Measurements from ENCODE around the gene MBD5. TPM values are rescaled to one million over a fixed set of nuclear protein-coding genes. Genes with fewer than 3 reads are reported as not detected.

MBD5 gene
- total and polyA plus RNA-seq, 2 of the 4 experiments (the other 2 are of a cell fraction): 9.8 to 14.2 TPM

DNA sequence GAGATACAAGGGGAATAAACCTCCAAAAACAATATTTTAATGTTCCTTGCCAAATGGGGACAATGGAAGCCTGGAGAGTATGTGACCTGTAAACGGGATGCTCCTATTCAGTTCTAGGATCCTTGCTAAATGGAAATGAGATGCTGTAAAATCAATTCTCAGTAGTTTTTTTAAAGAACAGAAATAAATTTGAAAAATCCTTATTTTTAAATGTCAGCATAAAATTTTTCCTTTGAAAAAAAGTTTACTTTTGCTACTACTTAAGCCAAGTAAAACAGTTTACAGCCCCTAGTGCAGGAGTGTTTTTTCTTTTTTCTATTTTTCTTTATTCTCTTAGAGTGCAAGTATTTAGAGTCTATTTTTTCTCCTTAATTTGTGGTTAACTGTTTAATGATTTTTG is 158.8 kb downstream of the MBD5 start:
- Histone ChIP-seq H3K9me1 (ENCODE audit: insufficient read depth, low read length) (peaks cover 3% of the 10 kb centered on the region; the same call in 1 of the 2 replicates), H2BK15ac (ENCODE audit: low read depth, low read length) (no peak overlapping the region), H4K5ac (ENCODE audit: low read depth, low read length) (no peak overlapping the region), H3K18ac (ENCODE audit: low read depth, low read length) (no peak overlapping the region), H2AK5ac (ENCODE audit: low read depth, low read length) (no peak overlapping the region), H2BK120ac (ENCODE audit: low read depth, low read length) (no peak overlapping the region), H3K9ac (ENCODE audit: low read depth, low read length) (no peak overlapping the region), H3K27ac (ENCODE audit: insufficient read depth, low read length) (no peak overlapping the region), H3K4me2 (ENCODE audit: low read depth, low read length) (no peak overlapping the region), H3K36me3 (ENCODE audit: control insufficient read depth, insufficient read depth, low read length) (peaks cover 8% of the 10 kb centered on the region), H3K4me1 (ENCODE audit: control insufficient read depth, insufficient read depth, low read length) (no peaks in the 10 kb centered on the region), H4K8ac (ENCODE audit: low read depth in 2 of 2, low read length in 2 of 2) (no peak overlapping the region), H3K9me3 (ENCODE audit: control insufficient read depth, insufficient read depth, low read length) (no peaks in the 10 kb centered on the region), H4K91ac (ENCODE audit: insufficient read depth, low read depth, low read length) (no peak overlapping the region), H3K4me3 (ENCODE audit: insufficient read depth, low read depth, low read length) (no peak overlapping the region), H3K23ac (ENCODE audit: low read depth, low read length) (no peak overlapping the region), H2AK9ac (replicated peaks; ENCODE audit: low read depth, low read length, poor library complexity) (no peak overlapping the region), H3K4ac (ENCODE audit: low read depth, low read length) (no peak overlapping the region), H3K79me1 (ENCODE audit: low read depth in 1 of 2, low read length in 2 of 2) (no peaks in the 10 kb centered on the region; a peak in 1 of 4 replicates), H2BK5ac (ENCODE audit: low read depth, low read length, poor library complexity, severe bottlenecking) (no peak overlapping the region), H3K27me3 (ENCODE audit: control insufficient read depth, insufficient read depth, low read length) (no peaks in the 10 kb centered on the region), H4K20me1 (ENCODE audit: insufficient read depth, low read length) (no peaks in the 10 kb centered on the region), H2AFZ (replicated peaks; ENCODE audit: low read length, poor library complexity) (no peak overlapping the region), H3K14ac (replicated peaks; ENCODE audit: low read depth, low read length) (no peak overlapping the region), H2BK20ac (ENCODE audit: low read depth, low read length) (no peak overlapping the region), H3K56ac (ENCODE audit: extremely low read depth, insufficient read depth, low read length) (no peak overlapping the region)
- no TSS peak for BruUV-seq (replicated peaks)
- WGBS, 2 experiments (ENCODE audit: extremely low coverage in 2 of 2, insufficient read length in 1 of 2): no CpG with 5 or more reads among the region's 1 CpG
- TF ChIP-seq, protein P1, sequence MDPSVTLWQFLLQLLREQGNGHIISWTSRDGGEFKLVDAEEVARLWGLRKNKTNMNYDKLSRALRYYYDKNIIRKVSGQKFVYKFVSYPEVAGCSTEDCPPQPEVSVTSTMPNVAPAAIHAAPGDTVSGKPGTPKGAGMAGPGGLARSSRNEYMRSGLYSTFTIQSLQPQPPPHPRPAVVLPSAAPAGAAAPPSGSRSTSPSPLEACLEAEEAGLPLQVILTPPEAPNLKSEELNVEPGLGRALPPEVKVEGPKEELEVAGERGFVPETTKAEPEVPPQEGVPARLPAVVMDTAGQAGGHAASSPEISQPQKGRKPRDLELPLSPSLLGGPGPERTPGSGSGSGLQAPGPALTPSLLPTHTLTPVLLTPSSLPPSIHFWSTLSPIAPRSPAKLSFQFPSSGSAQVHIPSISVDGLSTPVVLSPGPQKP (IDR thresholded peaks at IDR 0.05; ENCODE audit: borderline replicate concordance, low read depth, low read length): no peak
- TF ChIP-seq, protein P2, sequence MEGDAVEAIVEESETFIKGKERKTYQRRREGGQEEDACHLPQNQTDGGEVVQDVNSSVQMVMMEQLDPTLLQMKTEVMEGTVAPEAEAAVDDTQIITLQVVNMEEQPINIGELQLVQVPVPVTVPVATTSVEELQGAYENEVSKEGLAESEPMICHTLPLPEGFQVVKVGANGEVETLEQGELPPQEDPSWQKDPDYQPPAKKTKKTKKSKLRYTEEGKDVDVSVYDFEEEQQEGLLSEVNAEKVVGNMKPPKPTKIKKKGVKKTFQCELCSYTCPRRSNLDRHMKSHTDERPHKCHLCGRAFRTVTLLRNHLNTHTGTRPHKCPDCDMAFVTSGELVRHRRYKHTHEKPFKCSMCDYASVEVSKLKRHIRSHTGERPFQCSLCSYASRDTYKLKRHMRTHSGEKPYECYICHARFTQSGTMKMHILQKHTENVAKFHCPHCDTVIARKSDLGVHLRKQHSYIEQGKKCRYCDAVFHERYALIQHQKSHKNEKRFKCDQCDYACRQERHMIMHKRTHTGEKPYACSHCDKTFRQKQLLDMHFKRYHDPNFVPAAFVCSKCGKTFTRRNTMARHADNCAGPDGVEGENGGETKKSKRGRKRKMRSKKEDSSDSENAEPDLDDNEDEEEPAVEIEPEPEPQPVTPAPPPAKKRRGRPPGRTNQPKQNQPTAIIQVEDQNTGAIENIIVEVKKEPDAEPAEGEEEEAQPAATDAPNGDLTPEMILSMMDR (conservative IDR thresholded peaks at IDR 0.05; ENCODE audit: low read depth, low read length): no peak
- no peak for TF ChIP-seq BHLHE40 (IDR thresholded peaks at IDR 0.05; ENCODE audit: low read depth, low read length)
- TF ChIP-seq RAD21 (IDR thresholded peaks at IDR 0.05; ENCODE audit: low read length): no peak
- TF ChIP-seq POLR2A (IDR thresholded peaks at IDR 0.05; ENCODE audit: low read depth, low read length): no peak
- in situ Hi-C loops (cut with MboI; ENCODE audit: low sequenced_read_pairs): no loop called here
- DNase-seq (no peak), ATAC-seq (ENCODE audit: low read depth) (no peak)
- ChIA-PET CTCF (no interaction called here), POLR2A (ENCODE audit: unreplicated experiment) (no interaction called here)
- intact Hi-C loops (cut with micrococcal nuclease): loop anchor here (10.0 kb wide), 1 partner anchor 45 kb away; no protein-coding TSS in a partner anchor
- dilution Hi-C loops (cut with HindIII; ENCODE audit: low sequenced_read_pairs, unreplicated experiment): no loop called here

Measured in IMR-90 (cell line).